GM18519 (cell line): ENCODE measurements around the gene IL5RA.

Experiments used
- ATAC-seq: cut with Tn5 transposase; IDR thresholded peaks from one replicate; pipeline ENCODE4 v1.9.1; 2021; ENCODE audit warnings: mild to moderate bottlenecking, moderate library complexity; ENCODE audit not compliant: unreplicated experiment, low FRiP score

Gene IL5RA

DNA sequence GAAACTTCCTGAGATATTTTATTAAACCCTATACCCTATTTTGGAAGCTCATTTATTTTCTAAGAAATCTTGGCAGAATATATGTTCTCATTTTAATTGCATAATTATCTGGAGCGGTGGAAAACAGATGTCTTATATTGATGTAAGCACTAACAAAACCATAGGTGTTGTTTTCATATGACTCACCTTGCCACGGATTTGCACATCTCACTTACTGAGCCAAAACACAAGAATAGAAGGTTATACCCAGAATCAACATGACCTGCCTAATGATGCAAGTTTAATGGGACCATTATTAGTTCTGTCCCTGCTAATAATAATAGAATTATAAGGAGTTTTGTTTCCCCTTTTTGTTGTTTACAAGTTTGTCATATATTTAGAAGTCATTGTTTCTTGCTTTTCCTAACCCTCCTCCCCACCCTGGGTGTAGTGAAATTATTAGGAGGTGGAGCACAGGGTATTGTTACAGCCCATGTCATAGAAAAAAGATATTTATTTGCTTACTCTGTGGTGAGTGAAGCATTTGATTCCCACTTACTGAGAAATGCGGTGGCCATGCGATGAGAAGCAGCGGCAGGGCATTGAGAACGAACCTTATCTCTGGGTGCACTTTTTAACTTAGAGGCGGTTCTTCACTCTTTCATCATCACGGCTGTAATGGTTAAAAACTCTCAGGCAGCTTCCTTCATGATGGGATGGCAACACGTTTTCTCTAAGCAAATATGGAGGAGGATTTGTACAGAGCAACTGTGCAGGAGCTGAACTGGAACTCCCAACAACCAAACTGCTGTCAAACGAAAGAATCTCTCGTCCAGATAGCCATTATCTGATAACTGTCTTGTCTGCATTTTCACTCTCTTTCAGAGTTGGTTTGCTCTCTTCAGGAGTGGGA, 521 bp downstream of the IL5RA start:
- ATAC-seq = peak; percentile 70

DNA sequence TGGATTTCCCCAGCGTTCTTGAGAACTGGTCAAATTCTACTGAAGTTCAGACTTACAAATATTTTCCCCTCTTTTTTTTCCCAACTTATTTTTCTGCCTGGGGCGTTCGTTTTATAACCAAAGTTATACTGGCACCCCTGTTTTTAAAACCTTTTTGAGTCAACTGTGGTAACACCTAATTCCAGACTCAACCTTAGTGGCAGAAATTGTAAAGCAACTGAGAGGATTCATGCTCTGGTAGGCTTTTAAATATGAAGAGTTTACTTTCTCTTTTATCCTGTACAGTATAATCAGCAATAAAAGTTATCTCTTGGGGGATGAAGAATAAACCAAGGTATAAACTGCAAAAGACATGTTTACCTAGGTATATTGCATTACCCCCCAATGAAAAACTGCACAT, 2.3 kb downstream of the IL5RA start:
- ATAC-seq = peak; percentile 33

DNA sequence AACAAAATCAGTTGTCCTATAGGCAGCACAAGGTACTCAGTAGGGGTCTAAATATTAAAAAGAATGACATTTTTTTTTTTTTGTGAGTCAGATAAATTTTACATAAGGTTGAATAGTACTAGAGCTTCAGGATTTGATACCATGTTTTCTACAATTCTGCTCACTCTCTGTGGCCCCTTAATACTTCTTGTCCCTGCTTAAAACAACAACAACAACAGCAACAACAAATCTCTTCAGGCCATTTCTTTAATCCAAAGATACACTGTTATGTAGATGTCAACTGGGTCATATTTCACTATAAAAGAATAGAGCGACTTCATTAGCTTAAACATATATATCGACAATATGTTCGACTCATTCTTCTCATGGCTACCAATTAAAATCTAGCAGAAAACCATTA, 3.0 kb downstream of the IL5RA start:
- no peak for ATAC-seq

DNA sequence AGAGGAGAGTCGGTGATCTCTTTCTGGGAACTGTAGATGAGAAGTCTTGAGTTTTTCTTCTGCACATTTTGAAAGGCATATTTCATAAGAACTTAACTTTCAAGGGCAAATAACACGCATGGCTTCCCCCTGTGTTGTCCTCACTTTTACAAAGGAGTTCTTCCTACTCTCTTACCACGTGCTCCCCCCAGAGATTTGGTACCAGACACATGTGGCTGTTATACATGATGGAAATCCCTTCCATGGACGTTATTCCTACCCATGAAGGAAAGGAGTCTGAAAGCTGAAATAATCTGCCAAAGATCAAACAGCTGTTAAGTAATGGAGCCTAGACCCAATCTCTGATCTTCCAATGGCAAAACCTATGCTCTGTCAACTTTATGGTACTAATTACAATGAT, 4.4 kb downstream of the IL5RA start:
- ATAC-seq = no peak

DNA sequence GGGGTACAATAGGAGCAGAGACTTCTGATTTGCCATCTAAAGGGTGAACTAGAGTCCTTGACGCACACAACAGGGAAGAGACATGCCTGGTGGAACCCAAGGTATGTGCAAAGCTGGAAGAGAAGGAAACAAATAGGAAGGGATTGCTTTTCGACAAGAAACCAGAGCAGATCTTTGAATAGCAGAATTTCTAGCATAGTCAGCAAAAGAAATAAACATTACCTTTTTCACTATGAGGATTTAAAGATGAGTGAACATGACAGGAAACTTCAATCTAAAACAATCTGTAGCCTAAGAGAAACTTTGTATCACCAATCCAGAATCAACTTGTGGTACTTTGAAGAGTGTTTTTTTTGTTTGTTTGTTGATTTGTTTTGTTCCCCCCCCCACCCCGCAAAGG, 4.9 kb downstream of the IL5RA start:
- no peak for ATAC-seq

DNA sequence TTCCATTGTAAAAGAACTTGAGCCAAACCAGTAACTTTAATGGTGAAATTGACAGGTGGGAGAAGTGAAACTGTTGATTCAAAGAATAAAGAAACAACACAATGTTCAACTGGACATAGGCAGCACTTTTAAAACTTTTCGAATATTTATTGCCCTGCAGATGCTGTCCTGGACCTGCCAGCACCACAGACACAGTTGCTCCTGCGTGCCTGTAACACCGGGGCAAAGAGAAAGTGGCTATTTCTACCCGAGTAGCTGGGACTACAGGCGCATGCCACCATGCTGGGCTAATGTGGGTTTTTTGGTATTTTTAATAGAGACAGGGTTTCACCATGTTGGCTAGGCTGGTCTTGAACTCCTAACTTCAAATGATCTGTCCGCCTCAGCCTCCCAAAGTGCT, 7.4 kb downstream of the IL5RA start:
- no peak for ATAC-seq

DNA sequence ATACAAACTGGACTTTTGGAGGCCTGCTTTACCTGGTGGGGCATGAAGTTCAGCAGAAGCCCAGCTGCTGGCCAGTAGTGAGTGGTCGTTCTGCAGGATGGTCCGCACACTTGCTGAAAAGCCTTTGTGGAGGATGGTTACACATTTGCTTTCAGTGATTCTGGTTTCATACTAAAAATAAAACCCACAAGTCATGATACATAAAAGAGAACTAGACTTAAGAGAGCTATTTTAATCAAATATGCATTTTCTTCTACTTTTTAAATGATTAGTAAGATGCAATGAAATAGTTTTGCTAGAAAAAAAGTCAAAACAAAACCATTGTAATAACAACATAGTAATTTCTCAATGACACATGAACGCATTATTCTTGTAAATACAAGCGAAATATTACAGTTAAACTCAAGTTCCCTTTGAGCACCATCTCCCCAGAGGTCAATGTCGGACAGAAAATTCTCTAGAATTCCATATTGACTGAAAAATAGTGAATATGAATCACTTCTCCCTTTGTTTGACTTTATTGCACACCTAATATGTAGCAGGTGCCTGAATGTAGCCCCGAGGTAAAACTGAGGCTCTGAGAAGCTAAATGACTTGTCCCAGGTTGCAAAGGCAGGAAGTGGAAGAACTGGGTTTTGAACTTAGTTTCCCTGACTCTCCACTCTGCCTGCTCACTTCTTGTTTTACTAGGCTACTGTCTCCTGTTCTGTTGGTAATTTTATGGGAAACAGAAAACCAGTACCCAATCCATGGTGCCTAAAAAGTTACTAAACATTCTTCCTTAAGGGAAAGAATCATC, 8.3 kb downstream of the IL5RA start:
- ATAC-seq = peak; percentile 71

DNA sequence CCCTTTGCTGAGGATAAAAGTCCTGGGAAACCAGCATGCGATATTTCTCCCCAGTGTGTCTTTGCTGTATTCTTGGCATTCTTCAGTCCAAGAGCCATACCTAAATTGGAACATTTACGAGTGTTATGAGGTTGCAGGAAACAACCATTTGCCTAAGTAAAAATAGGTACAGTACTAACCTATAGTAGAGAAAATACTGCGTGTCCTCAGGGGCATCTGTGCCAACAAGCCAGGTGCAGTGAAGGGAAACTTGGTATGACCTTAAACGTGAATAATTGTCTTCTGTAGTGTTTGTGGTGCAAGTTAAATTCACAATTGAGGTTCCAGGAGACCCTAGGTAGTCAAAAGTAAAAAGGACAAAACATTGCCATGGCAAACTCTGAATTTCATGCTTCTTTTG, 12.2 kb downstream of the IL5RA start:
- no peak for ATAC-seq

DNA sequence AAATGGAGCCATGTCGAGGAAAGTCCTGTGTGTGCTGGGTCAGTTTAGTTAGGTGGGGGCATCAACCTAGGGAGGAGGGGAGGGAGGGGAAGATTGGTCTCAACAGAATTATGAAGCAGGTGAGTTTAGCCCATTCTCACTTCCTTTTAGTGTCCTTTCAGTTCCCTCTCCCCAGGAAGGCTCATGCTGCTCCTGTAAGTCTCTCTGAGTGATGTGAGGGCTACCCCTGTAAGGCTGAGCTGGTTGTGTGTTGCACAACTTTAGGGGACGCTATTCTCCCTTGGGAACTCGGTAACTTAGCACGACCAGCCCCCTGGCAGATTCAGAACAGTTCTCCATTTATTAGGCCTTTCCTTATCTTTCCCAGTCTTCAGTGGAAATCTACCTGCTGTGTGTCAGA, 21.2 kb downstream of the IL5RA start:
- peak; percentile 96 for ATAC-seq

DNA sequence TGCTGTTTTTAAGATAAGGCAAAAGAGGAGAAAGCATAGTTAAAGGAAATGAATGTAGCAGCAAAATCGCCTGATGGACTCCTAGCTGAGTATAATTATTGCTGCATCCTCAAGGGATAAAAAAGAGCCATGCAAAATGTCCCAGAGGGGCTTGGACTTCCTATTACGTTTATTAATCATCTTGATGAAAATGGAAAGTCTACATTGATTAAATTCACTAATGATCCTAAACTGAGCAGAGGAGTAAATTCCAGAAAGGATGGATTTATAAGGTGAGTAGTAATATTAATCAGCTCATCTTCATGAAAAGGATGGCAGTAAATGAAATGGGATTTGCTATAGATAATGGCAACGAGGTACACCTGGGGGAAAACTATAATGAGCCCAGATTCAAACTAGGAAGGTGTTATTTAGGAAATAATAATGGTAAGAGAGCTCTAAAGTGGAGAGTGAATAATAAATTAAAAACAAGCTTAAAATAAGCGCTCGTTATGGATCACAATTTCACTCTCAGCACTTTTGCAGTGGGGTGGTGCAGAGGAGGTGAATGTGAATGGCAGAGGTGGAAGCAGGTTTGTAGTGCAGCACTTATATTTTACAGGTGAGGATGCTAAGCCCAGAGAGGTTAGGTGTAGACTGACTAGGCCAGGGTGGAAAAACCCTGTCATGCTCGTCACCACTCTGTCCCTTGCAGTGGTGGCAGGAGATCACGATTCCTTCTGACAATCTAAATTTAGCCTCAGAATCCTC, 22.3 kb downstream of the IL5RA start:
- no peak for ATAC-seq

DNA sequence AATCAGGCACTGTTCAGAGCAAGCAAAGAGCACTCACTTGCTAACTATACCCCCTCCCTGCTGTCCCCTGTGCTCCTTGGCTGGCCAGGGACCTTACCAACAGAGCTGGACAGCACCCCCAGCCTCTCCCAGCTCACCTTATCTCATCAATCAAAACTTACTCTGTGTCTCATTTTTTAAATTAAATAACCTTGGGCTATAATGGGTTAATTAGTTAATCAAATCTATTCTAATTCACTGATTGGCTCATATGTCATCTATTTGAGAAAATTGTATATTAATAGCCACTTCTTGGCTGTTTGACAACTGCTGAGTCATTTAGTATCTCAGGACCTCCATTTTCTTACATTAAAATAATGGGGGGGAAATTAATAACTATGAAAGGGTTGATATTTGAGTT, 22.9 kb downstream of the IL5RA start:
- no peak for ATAC-seq

DNA sequence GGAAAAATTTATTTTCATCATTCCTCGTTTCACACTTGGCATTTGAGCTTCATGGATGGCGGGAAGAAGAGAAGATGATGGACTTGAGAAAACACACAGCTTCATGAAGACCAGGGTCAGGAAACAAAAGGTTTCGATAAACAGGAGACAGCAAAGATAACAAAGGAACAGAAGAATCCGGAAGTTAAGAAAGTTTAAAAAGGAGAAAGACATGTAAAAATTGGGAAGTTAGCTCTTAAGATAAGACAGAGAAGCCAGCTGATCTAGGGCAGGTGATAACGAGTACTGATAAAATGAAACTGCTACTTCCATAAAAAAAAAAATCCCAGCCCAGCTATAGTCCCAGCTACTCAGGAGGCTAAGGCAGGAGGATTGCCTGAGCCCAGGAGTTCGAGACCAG, 23.9 kb downstream of the IL5RA start:
- ATAC-seq = no peak

DNA sequence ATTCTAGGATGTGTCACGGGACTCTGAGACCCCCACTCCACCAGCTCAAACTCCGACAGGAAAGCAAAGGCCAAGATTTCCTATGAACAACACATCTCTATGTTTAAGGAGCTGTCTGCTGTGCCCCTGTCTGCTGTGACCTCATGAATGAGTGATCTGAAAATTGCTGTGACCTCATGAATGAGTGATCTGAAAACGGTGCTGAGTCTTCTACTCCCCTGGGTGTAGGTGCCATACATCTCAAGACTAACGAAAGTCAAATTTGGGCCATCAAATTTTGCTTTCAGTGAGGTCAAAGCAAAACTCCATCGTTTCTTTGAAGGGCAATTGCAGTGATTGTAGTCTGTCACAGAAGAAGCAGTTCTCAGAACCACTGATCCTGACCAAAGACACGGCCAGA, 24.4 kb downstream of the IL5RA start:
- peak; percentile 37 for ATAC-seq

DNA sequence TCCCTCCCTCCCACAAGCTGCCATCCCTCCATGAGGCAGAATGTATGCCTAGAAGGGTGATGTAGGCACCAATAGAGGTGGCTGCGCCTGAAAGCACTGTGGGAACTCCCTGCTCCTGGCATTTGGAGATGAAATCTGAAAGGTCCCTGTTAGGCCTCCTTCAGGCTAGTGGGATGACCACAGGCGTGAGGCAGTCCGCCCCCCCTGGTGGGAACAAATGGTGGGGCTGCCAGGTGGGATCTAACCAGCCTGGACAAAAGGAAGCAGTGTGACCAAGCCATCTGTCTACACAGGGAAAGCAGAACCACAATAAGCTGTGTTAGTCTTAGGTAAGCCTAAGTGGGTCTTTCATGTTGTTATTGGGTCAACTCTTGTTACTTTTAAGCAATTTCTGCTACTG, 25.3 kb downstream of the IL5RA start:
- no peak for ATAC-seq

DNA sequence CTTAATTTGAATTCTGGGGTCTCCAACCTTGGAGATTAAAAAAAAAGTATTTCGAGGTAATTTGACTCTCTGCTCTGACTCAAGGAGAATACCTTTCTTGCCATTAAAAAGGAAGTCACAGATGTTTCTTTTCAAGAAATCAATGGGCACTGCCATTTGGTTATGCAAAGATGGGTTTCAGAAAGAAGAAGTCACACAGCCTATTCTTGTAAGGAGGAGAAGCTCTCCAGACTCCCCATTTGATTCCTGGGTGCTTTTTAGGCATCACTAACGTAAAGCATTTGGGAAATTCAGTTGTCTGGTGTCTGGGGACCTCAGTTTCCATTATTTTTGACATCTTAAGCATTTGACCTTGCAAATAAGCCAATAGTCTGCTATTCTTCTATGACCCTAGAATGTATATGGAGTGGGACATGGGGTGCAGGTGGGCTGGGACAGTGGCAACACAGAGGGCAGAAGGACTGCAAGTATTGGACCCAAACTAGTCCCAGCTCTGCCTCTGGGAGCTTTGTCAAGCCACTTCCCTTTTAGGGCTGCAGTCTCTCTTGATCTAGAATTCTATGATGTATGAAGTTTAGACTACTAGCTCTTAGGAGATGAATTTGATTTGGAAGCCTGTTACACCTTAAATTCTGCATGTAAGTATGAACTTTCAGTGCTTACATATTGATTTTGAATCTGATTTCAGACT, 27.8 kb downstream of the IL5RA start:
- peak; percentile 71 for ATAC-seq

DNA sequence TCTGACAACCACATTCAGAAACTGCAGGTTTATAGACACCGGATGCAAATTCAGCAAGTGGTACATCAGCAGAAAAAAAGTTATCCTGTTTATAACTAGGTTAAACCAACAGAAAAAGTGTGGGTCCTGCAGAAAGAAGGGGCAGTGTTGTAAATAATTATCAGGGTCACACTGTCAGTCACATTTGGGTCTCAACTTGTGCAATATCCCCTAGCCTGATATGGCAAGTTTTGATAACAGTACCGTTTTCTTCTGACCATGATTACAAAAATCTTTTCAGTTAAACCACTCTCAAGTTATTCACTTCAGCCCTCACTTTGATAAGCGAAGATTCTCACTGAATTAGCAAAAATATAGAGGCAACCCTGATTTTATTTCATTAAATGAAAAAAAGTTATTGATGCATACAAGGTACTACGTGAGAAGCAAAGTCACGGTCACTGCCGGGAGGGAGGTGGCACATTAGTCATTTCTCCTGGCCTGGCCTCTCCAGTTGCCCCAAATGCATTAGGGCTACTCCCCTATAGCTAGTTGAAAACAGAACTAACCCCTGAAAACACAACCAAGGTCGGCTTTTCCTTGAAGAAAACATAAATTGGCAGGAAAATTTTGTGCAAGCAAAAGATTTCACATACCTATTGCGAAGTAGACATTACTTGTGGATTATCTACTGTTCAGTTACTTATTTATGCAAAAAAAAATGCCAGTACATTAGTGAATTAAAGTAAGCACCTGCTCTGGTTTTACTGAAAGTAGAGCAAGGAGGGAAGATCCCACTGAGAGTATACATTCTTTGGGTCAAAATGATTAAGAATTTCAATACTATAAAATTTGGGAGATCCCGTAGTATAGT, 28.6 kb downstream of the IL5RA start:
- ATAC-seq = peak; percentile 20

DNA sequence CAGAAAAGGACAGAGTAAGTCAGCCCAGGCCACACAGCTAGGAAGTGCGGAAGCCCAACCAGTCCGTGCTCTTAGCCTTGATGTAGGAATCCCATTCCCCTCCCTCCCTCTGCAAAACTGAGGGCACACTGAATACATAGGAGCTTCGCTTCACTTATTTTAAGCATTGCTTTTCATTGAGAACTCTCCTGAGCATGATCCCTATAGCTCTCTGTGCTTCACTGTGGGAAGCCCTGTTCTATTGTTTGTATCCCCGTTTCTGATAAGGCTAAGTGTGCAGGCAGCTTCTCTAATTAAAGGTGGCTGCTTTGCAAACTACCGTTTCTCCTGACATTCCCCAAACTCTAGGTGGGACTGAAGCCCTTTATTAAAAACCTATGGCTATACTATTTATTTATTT, 29.9 kb downstream of the IL5RA start:
- no peak for ATAC-seq

DNA sequence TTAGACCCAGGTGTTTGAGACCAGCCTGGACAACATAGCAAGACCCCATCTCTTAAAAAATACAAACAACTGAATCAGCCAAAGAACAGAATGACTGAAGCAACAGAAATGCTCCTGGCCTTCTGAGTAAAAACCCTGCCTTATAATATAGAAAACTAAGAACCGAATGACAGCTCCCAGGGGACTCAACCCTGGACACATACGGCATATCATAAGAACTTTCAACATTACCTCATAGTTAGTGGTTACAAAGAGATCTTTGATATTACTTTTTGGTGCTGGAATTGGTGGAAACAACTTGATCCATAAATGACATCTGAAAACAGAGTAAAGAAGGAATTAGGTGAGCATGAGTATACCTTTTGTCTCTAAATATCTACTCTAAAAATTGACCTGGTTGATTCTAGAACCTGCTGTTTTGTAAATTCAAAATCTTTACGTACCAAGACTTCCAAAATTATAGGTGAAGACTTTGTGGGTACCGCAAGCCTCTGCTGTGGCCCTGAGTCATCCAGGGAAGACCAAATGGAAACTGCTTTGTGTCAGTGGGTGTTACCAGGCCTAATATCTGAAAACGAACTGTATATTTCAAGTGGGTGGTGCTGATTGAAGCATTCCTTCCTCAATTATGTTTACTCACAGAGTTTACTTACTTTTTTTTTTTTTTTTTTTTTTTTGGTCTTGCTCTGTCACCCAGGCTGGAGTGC, 35.5 kb downstream of the IL5RA start:
- peak; percentile 74 for ATAC-seq

DNA sequence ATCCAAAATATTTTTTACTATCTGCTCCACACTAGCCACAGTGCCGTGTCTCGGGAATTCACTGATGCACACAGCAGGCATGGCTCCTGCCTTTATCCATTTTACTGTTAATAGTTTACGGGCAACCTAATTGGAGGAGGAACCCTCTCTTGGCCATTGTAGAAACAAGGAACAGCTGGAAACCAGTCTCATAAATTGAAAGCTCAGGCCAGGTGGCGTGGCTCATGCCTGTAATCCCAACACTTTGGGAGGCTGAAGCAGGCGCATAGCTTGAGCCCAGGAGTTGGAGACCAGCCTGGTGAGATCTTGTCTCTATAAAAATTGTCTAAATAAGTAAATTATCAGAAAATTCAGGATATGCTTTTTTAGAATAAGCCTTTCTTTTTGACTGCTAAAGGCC, 39.0 kb downstream of the IL5RA start:
- ATAC-seq = no peak
